T-helper 17 cell (primary cell): Measurements from ENCODE around the gene SCGB2B2. TPM values are rescaled to one million over a fixed set of nuclear protein-coding genes. Genes with fewer than 3 reads are reported as not detected.

Experiments used
- ATAC-seq: fragments of 150-1000 bp; cut with Tn5 transposase; 2 replicates; pipeline ENCODE4 v1.10.0; 2021; ENCODE audit warnings: mild to moderate bottlenecking, moderate library complexity
- DNase-seq, 3 donors: peaks; one replicate each; pipeline versions ENCODE4 v3.0.0 to v3.0.0-alpha.2; 2020 to 2021
- H3K9me3 ChIP-seq: one replicate; pipeline ENCODE4 v1.7.0; 2013; ENCODE audit warnings: low read length, mild to moderate bottlenecking; ENCODE audit not compliant: control insufficient read depth, poor library complexity, severe bottlenecking
- H3K27ac Mint-ChIP-seq: one replicate; pipeline ENCODE4 v1.8.0; 2022; ENCODE audit warnings: mild to moderate bottlenecking, moderate library complexity, mixed read lengths
- H3K27me3 Mint-ChIP-seq: one replicate; pipeline ENCODE4 v1.8.0; 2022; ENCODE audit warnings: mixed read lengths
- H3K36me3 Mint-ChIP-seq: one replicate; pipeline ENCODE4 v1.8.0; 2022; ENCODE audit warnings: low read depth, mixed read lengths
- H3K4me1 Mint-ChIP-seq: one replicate; pipeline ENCODE4 v1.8.0; 2022; ENCODE audit warnings: mild to moderate bottlenecking, mixed read lengths
- H3K4me3 Mint-ChIP-seq: one replicate; pipeline ENCODE4 v1.8.0; 2022; ENCODE audit warnings: mild to moderate bottlenecking, moderate library complexity, mixed read lengths
- total RNA-seq, 4 donors: library from RNA in 2 of 4; stranded (reverse) in 2 of 4; gene quantifications; one replicate each; pipeline ENCODE4 v1.2.3 and lab custom pipeline; 2022 to 2026

The SCGB2B2 gene
- total RNA-seq (under 1 TPM in 1 of 2 donors, not detected in 1; 0.82 TPM), total RNA-seq (lab: John Stamatoyannopoulos, UW) (0.30 to 1.6 reads per million in 2 donors)

GRCh38 chr19:34676697-34677385 lies at the start of gene SCGB2B2:
Gene SCGB2B2, minus strand, starts transcription at chr19:34677159. Its CDS starts 82,596 bp downstream, at chr19:34594563.
- peak in 1 of 3 donors; percentile 33 for DNase-seq
- peaks cover 7% of the 10 kb centered on the region for H3K4me1 Mint-ChIP-seq
- peaks cover 9% of the 10 kb centered on the region for H3K9me3 ChIP-seq
- H3K27ac Mint-ChIP-seq, result peak within 1 kb of the TSS; percentile 99
- peaks cover 15% of the 10 kb centered on the region for H3K27me3 Mint-ChIP-seq
- ATAC-seq, result peak; percentile 77
- peaks cover 8% of the 10 kb centered on the region for H3K36me3 Mint-ChIP-seq
- peak within 1 kb of the TSS; percentile 95 for H3K4me3 Mint-ChIP-seq

GRCh38 chr19:34725400-34725799 lies 48.4 kb upstream of the SCGB2B2 start:
- H3K27ac Mint-ChIP-seq, result no peak overlapping the region
- H3K4me3 Mint-ChIP-seq, result no peak overlapping the region
- ATAC-seq (no peak), DNase-seq (no peak)
- peaks cover 54% of the 10 kb centered on the region for H3K27me3 Mint-ChIP-seq
- peaks cover 2% of the 10 kb centered on the region for H3K4me1 Mint-ChIP-seq
- H3K36me3 Mint-ChIP-seq, result peaks cover 2% of the 10 kb centered on the region
- no peaks in the 10 kb centered on the region for H3K9me3 ChIP-seq

GRCh38 chr19:34722353-34722752 lies 45.4 kb upstream of the SCGB2B2 start:
- H3K27me3 Mint-ChIP-seq, result peaks cover 43% of the 10 kb centered on the region
- no peak overlapping the region for H3K4me3 Mint-ChIP-seq

GRCh38 chr19:34715357-34715756 lies 38.4 kb upstream of the SCGB2B2 start:
- Mint-ChIP-seq H3K36me3 (peaks cover 4% of the 10 kb centered on the region), H3K4me1 (peaks cover 3% of the 10 kb centered on the region), H3K4me3 (no peak overlapping the region), H3K27me3 (peaks cover 38% of the 10 kb centered on the region), H3K27ac (no peak overlapping the region)
- H3K9me3 ChIP-seq, result peaks cover 8% of the 10 kb centered on the region
- ATAC-seq (no peak), DNase-seq (no peak)

More at GRCh38 chr19:34722353-34722752, 45.4 kb upstream of the SCGB2B2 start:
- DNase-seq (no peak), ATAC-seq (no peak)
- peaks cover 2% of the 10 kb centered on the region for H3K4me1 Mint-ChIP-seq
- peaks cover 2% of the 10 kb centered on the region for H3K36me3 Mint-ChIP-seq
- no peaks in the 10 kb centered on the region for H3K9me3 ChIP-seq
- no peak overlapping the region for H3K27ac Mint-ChIP-seq

GRCh38 chr19:34713262-34713637 lies 36.3 kb upstream of the SCGB2B2 start:
- peaks cover 3% of the 10 kb centered on the region for H3K4me1 Mint-ChIP-seq
- ATAC-seq (no peak), DNase-seq (no peak)
- H3K4me3 Mint-ChIP-seq, result no peak overlapping the region
- H3K27ac Mint-ChIP-seq, result no peak overlapping the region
- H3K27me3 Mint-ChIP-seq, result peaks cover 38% of the 10 kb centered on the region
- H3K9me3 ChIP-seq, result peaks cover 8% of the 10 kb centered on the region
- H3K36me3 Mint-ChIP-seq, result peaks cover 4% of the 10 kb centered on the region

DNA sequence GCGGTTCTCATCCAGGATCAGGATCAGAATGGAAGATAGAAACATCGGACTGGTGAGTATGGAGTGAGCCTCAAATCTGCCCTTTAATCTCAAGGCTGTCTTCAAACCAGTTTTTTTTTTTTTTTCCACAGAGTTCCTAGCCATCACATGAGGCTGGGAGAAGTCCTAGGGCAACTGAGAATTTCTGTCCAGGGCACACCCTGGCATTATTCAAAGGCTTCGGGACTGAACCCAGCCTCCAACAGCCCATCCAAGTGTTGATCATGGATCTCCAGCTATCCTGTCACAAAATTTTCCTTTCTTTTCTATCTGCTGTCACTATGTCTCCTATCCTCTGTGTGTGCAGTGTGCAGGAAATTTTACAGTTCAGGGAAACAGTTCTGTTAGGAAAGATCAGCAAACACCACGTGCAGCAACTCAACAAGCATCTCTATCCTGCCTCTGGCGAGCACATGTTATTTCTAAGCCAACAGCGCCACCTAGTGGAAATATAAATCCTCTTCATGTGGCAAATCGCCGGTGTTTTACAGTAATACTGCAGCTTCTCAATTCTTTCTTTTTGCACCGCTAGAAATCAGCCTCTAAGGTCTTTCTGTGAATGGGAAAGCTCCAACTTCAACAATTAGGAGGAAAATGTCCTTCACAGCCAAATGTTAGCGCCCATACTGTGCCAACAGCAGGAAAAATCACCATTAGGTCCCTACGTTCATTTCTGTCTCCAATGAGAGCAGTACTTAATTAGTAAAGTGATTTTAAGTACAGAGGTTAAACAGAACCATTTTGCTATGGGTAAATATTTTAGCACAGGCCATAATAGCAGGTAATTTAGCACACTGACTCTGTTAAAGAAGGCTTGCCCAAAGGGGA lies 35.7 kb upstream of the SCGB2B2 start:
- H3K27me3 Mint-ChIP-seq, result peaks cover 39% of the 10 kb centered on the region
- peaks cover 4% of the 10 kb centered on the region for H3K36me3 Mint-ChIP-seq
- H3K9me3 ChIP-seq, result peaks cover 8% of the 10 kb centered on the region
- no peak overlapping the region for H3K4me3 Mint-ChIP-seq
- peaks cover 3% of the 10 kb centered on the region for H3K4me1 Mint-ChIP-seq
- ATAC-seq, result peak; percentile 58
- H3K27ac Mint-ChIP-seq, result no peak overlapping the region
- peak in 1 of 3 donors; percentile 33 for DNase-seq

- H3K9me3 ChIP-seq, result peaks cover 8% of the 10 kb centered on the region
- Mint-ChIP-seq H3K4me3 (no peak overlapping the region), H3K27ac (no peak overlapping the region), H3K4me1 (peaks cover 3% of the 10 kb centered on the region), H3K27me3 (peaks cover 37% of the 10 kb centered on the region), H3K36me3 (peaks cover 4% of the 10 kb centered on the region)
- DNase-seq (no peak), ATAC-seq (no peak)
Observed at GRCh38 chr19:34711890-34712289, 34.9 kb upstream of the SCGB2B2 start.

GRCh38 chr19:34707661-34708060 lies 30.7 kb upstream of the SCGB2B2 start:
- no peak overlapping the region for H3K4me3 Mint-ChIP-seq
- H3K4me1 Mint-ChIP-seq, result peaks cover 2% of the 10 kb centered on the region
- H3K27me3 Mint-ChIP-seq, result peaks cover 38% of the 10 kb centered on the region
- H3K27ac Mint-ChIP-seq, result no peak overlapping the region
- ATAC-seq (no peak), DNase-seq (no peak)
- H3K36me3 Mint-ChIP-seq, result peaks cover 2% of the 10 kb centered on the region
- no peaks in the 10 kb centered on the region for H3K9me3 ChIP-seq

DNA sequence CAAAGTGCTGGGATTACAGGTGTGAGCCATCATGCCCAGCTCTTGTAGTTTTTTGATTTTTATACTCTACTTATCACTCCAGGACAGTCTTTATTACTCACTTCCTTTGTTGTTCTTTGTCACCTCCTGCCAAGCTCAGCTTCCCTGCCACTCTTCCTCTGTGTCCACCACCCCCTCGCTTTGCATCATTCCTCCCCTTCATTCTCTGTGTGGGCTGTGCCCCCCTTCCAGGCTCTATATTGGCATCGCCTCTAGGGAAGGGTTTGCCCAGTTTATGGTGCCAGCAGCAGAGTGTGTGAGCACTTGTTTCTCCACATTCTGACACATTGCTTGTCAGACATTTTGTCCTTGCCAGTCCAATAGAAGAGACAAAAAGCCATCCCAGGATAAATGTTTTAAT lies 15.6 kb upstream of the SCGB2B2 start:
- peaks cover 3% of the 10 kb centered on the region for H3K9me3 ChIP-seq
- H3K4me1 Mint-ChIP-seq, result no peaks in the 10 kb centered on the region
- peaks cover 2% of the 10 kb centered on the region for H3K27me3 Mint-ChIP-seq
- no peak overlapping the region for H3K4me3 Mint-ChIP-seq
- H3K36me3 Mint-ChIP-seq, result no peaks in the 10 kb centered on the region
- no peak overlapping the region for H3K27ac Mint-ChIP-seq
- DNase-seq (no peak), ATAC-seq (no peak)

DNA sequence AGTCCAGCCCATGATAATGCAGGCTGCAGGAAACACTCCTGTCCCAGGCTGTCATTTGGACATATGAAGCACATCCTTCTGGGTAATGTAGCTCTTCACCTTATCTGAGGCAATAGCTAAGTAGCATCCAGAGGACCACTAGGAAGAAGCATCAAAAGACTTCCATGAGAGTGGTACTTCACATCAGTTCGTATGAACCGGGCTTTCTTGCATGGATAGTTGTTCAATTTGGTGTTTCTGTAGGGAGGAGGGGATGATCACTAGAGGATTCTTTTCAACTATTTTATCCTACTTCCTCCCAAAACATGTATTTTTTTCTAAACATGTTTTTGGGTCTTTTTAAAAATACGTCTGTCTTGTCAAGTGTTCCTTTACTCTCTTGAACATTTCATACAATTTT lies 13.4 kb upstream of the SCGB2B2 start:
- Mint-ChIP-seq H3K27me3 (no peaks in the 10 kb centered on the region), H3K27ac (no peak overlapping the region), H3K4me3 (no peak overlapping the region), H3K36me3 (no peaks in the 10 kb centered on the region), H3K4me1 (no peaks in the 10 kb centered on the region)
- ATAC-seq (no peak), DNase-seq (no peak)
- H3K9me3 ChIP-seq, result peaks cover 9% of the 10 kb centered on the region

DNA sequence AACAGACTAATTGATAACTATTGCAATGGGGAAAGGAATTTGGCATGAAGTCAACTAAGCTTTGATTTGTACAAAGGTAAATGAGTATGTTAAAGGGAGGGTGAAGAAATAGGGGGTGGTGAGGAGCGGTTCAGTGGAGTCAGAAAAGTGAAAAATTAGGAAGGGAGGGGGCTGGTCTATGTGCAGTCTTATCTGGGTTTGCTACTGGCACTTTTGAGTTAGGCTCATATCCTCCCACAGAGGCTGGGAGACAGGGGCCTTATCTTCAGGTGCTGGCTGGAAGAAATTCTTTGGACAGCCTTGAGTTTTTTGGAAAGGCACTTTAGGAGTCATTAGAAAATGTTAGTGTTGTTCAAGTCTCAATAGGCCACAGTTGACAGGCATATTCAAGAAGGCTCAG lies 11.6 kb upstream of the SCGB2B2 start:
- no peaks in the 10 kb centered on the region for H3K4me1 Mint-ChIP-seq
- H3K27me3 Mint-ChIP-seq, result no peaks in the 10 kb centered on the region
- no peak overlapping the region for H3K27ac Mint-ChIP-seq

DNA sequence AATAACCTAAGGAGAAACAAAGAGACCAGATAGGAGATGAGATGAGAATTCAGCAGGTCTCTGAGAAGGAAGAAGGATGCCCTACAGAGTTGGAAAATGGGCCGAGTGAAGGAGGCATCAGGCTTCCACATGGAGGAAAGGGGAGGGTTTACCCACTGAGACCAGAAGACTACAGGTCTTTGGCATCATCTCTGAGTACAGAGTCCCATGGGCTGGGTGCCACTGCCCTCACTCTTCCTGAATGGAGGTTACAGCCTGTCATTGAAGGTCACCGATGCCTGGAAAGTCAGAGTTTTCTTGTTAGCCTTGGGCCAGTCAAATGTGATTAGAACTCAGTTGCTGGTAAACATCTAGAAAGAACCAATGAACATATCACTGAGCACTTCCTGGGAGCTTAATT lies 10.4 kb upstream of the SCGB2B2 start:
- ATAC-seq (no peak), DNase-seq (no peak)
- Mint-ChIP-seq H3K27ac (no peak overlapping the region), H3K4me1 (no peaks in the 10 kb centered on the region), H3K27me3 (no peaks in the 10 kb centered on the region), H3K4me3 (no peak overlapping the region), H3K36me3 (peaks cover 4% of the 10 kb centered on the region)
- H3K9me3 ChIP-seq, result peaks cover 12% of the 10 kb centered on the region

More for the DNA sequence above, 11.6 kb upstream of the SCGB2B2 start:
- no peak overlapping the region for H3K4me3 Mint-ChIP-seq
- DNase-seq, result no peak
- no peaks in the 10 kb centered on the region for H3K36me3 Mint-ChIP-seq
- H3K9me3 ChIP-seq, result peaks cover 9% of the 10 kb centered on the region
- no peak for ATAC-seq

DNA sequence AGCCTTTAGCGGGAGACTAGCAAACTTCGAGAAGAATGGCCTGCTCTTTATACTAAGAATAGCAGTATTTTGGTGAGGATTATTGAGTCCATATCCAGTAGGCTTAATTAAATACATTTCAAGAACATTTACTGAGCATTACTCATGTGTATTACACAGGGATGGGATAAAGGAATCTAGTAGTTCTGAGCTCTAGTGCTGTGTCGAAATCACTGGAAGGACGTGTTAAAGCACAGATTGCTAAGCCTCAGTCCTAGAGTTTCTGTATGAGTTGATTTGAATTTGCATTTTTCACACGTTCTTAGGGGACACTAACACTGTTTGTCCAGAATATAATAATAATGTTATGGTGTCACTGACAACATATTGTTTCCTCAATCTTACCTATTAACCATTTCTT lies 9.5 kb upstream of the SCGB2B2 start:
- no peak for DNase-seq
- H3K36me3 Mint-ChIP-seq, result peaks cover 4% of the 10 kb centered on the region
- no peaks in the 10 kb centered on the region for H3K4me1 Mint-ChIP-seq
- H3K27me3 Mint-ChIP-seq, result no peaks in the 10 kb centered on the region
- no peak for ATAC-seq
- peaks cover 16% of the 10 kb centered on the region for H3K9me3 ChIP-seq
- no peak overlapping the region for H3K27ac Mint-ChIP-seq
- no peak overlapping the region for H3K4me3 Mint-ChIP-seq
